Cerebellar cortex (tissue), 1 donor: Measurements from ENCODE around the gene CD300E.

Source experiments
- DNase-seq: peaks from one replicate; pipeline ENCODE4 v3.0.0-alpha.2; 2015; ENCODE audit warnings: low spot score

Gene CD300E

DNA sequence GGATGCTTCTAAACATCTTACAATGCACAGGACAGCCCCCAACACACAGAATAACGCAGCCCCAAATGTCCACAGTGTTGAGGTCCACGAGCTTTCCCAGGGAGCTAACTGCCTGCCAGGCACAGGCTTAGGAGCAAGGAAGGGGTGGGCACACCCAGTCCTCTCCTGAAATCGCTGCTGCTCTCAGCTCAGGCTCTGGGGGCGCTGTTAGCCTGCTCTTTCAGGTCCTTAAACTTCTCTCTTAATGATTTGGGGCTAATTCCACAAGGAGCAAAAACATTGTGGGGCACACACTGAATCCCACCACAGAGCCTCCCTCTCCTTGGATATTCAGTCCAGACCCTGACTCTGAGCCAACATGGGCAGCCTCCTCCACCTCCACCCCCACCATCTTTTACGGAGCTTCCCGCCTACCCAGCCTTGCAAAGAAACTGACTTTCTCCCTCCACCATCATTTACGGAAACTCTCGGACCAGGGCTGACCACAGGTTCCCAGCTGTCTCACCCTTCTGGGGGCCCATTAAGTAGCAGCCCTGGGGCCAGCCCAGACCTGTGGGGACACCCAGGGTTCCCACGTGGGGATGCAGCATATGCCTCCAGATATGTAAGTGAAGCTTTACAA is 57.3 kb downstream of the CD300E start:
- peak; percentile 68 for DNase-seq

DNA sequence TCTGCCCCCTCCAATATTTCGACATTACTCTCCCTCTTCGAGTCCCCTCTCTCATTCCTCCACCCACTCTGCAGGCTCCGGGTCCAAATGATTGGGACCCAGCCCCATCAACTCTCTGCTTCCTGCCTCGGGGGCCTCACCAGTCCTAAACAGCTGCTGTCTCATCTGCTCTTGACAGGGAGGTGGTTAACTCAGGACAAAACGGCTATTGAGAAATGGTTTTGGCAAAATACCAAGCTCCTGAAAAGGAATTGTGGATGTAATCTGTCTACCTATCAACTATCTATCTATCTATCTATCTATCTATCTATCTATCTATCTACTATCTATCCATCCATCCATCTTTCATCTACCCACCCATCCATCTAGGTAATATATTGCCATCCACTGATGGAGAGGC is 58.4 kb downstream of the CD300E start:
- no peak for DNase-seq

DNA sequence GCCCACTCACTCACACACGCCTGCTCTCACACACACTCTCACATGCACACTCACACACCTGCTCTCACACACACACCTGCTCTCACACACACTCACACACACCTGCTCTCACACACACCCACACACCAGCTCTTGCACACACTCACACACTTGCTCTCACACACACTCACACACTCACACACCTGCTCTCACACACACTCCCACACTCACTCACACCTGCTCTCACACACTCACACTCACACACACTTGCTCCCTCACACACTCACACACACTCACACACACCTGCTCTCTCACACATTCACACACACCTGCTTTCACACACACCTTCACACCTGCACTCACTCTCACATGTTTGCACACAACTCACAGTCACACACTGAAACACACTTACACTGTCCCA is 60.2 kb downstream of the CD300E start:
- no peak for DNase-seq

DNA sequence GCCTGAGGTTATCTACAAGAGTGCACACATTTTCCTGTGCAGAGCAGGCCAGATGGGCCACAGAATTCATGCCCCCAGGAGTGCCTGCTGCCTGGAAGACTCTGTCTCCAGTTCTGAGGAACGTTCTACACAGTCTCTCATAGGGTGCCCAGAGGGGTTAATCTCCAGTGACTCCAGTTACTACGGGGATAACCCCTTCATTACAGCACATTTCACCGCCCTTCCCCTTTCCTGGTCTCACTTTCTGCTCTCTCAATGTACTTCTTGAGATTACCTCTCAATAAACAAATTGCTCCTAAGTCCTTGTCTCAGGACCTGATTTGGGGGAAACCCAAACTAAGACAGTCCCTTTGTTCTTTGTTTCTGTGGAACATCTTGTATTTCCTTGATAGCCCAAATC is 62.0 kb downstream of the CD300E start:
- DNase-seq: no peak
